Measurements from ENCODE around the gene OR9A2. TPM values are rescaled to one million over a fixed set of nuclear protein-coding genes. Genes with fewer than 3 reads are reported as not detected.

Gene OR9A2
- total RNA-seq, 4 donors from 2014 or later = not detected

GRCh38 chr7:143049362-143049761 lies 22.4 kb upstream of the OR9A2 start:
- Histone ChIP-seq H3K9me3 (peaks cover 0 to 7% (median 0%) of the 10 kb centered on the region in 3 donors), H3K27ac (peak overlapping the region in 1 of 4 donors; percentile 15), H3K4me3 (no peak overlapping the region), H3K36me3 (no peaks in the 10 kb centered on the region), H3K4me1 (no peaks in the 10 kb centered on the region), H3K27me3 (no peaks in the 10 kb centered on the region)
- no peak for ATAC-seq
- TF ChIP-seq POLR2AphosphoS5 (IDR thresholded peaks at IDR 0.05) (no peak), POLR2A (IDR thresholded peaks at IDR 0.05) (no peak), EP300 (IDR thresholded peaks at IDR 0.05) (no peak)
- TF ChIP-seq, protein P1, sequence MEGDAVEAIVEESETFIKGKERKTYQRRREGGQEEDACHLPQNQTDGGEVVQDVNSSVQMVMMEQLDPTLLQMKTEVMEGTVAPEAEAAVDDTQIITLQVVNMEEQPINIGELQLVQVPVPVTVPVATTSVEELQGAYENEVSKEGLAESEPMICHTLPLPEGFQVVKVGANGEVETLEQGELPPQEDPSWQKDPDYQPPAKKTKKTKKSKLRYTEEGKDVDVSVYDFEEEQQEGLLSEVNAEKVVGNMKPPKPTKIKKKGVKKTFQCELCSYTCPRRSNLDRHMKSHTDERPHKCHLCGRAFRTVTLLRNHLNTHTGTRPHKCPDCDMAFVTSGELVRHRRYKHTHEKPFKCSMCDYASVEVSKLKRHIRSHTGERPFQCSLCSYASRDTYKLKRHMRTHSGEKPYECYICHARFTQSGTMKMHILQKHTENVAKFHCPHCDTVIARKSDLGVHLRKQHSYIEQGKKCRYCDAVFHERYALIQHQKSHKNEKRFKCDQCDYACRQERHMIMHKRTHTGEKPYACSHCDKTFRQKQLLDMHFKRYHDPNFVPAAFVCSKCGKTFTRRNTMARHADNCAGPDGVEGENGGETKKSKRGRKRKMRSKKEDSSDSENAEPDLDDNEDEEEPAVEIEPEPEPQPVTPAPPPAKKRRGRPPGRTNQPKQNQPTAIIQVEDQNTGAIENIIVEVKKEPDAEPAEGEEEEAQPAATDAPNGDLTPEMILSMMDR (IDR thresholded peaks at IDR 0.05) = no peak
- 7 to 32% methylated on average over 2 to 4 of the region's 4 CpGs for WGBS, 2 donors (ENCODE audit: low coverage in 1 of 2)

GRCh38 chr7:143048827-143049226 lies 21.9 kb upstream of the OR9A2 start:
- no peak overlapping the region for H3K27ac ChIP-seq
- no peaks in the 10 kb centered on the region for H3K27me3 ChIP-seq
- no peak for TF ChIP-seq POLR2A (IDR thresholded peaks at IDR 0.05)
- TF ChIP-seq, protein P1 (IDR thresholded peaks at IDR 0.05) = no peak
- no peak for TF ChIP-seq POLR2AphosphoS5 (IDR thresholded peaks at IDR 0.05)
- no peak for TF ChIP-seq EP300 (IDR thresholded peaks at IDR 0.05)

GRCh38 chr7:143047326-143047725 lies 20.4 kb upstream of the OR9A2 start:
- Histone ChIP-seq H3K27me3 (no peaks in the 10 kb centered on the region), H3K4me1 (no peaks in the 10 kb centered on the region), H3K9me3 (no peaks in the 10 kb centered on the region), H3K27ac (no peak overlapping the region), H3K4me3 (no peak overlapping the region), H3K36me3 (no peaks in the 10 kb centered on the region)
- no peak for ATAC-seq
- 29 to 55% methylated on average over 1 to 2 of the region's 2 CpGs for WGBS, 2 donors (ENCODE audit: low coverage in 1 of 2)
- TF ChIP-seq EP300 (IDR thresholded peaks at IDR 0.05) (no peak), POLR2AphosphoS5 (IDR thresholded peaks at IDR 0.05) (no peak), POLR2A (IDR thresholded peaks at IDR 0.05) (no peak)
- TF ChIP-seq, protein P1 (IDR thresholded peaks at IDR 0.05) = no peak

More at GRCh38 chr7:143048827-143049226, 21.9 kb upstream of the OR9A2 start:
- Histone ChIP-seq H3K4me3 (no peak overlapping the region), H3K9me3 (peaks cover 0 to 7% (median 0%) of the 10 kb centered on the region in 3 donors), H3K4me1 (no peaks in the 10 kb centered on the region), H3K36me3 (no peaks in the 10 kb centered on the region)
- no peak for ATAC-seq

DNA sequence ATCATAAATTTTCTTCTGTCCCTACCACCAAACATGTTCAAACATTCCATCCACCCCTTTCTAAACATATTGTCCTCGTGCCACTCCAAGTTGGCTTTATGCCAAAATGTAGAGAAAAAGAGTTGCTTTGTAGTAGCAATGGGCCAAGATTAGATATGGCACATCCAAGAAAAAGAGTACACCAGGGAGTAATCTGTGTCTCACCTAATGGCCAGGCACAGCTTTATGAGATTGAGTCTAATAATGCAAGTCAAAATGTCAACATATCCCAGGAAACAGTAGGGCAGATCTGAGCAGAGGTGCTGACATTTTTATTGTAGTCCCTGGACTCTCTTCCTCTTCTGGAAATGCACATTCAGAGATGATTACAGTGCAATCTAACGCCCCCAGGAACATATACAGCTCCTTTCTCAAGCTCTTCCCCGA lies 19.5 kb upstream of the OR9A2 start:
- ATAC-seq = no peak
- H3K36me3 ChIP-seq = no peaks in the 10 kb centered on the region
- no peaks in the 10 kb centered on the region for H3K9me3 ChIP-seq
- H3K27ac ChIP-seq = no peak overlapping the region
- 51 to 54% methylated on average over 3 of the region's 3 CpGs for WGBS, 2 donors (ENCODE audit: low coverage in 1 of 2)
- no peak overlapping the region for H3K4me3 ChIP-seq
- no peaks in the 10 kb centered on the region for H3K27me3 ChIP-seq
- no peak for TF ChIP-seq EP300 (IDR thresholded peaks at IDR 0.05)
- TF ChIP-seq, protein P1 (IDR thresholded peaks at IDR 0.05) = no peak
- TF ChIP-seq POLR2A (IDR thresholded peaks at IDR 0.05) = no peak
- TF ChIP-seq POLR2AphosphoS5 (IDR thresholded peaks at IDR 0.05) = no peak
- H3K4me1 ChIP-seq = no peaks in the 10 kb centered on the region

- Histone ChIP-seq H3K4me1 (no peaks in the 10 kb centered on the region), H3K36me3 (no peaks in the 10 kb centered on the region), H3K4me3 (no peak overlapping the region), H3K27ac (no peak overlapping the region), H3K9me3 (no peaks in the 10 kb centered on the region), H3K27me3 (no peaks in the 10 kb centered on the region)
- ATAC-seq = no peak
- WGBS, 2 donors (ENCODE audit: low coverage in 1 of 2) = 42 to 47% methylated on average over 2 of the region's 2 CpGs
- TF ChIP-seq EP300 (IDR thresholded peaks at IDR 0.05) = no peak
- TF ChIP-seq, protein P1 (IDR thresholded peaks at IDR 0.05) = no peak
Observed at GRCh38 chr7:143043391-143043790, 16.5 kb upstream of the OR9A2 start.

Data from gastroesophageal sphincter (tissue), 4 donors.